Inferior parietal cortex (tissue), 1 donor: ENCODE results near the gene ECM1.

ENCODE experiments used
- DNase-seq: peaks from one replicate; pipeline ENCODE4 v3.0.0-alpha.2; 2016; ENCODE audit errors: extremely low spot score

ECM1 gene

GRCh38 chr1:150558761-150559655 is 51.1 kb downstream of the ECM1 start:
- no peak for DNase-seq

- DNase-seq: no peak
These were observed 51.7 kb downstream of the ECM1 start for GRCh38 chr1:150559656-150560010.

GRCh38 chr1:150560011-150560438 is 52.1 kb downstream of the ECM1 start:
- peak; percentile 68 for DNase-seq

GRCh38 chr1:150560576-150561253 is 52.8 kb downstream of the ECM1 start:
- peak; percentile 70 for DNase-seq

GRCh38 chr1:150561254-150561973 is 53.5 kb downstream of the ECM1 start:
- peak; percentile 76 for DNase-seq

- peak; percentile 54 for DNase-seq
These were observed 54.1 kb downstream of the ECM1 start for GRCh38 chr1:150561974-150562445.

- DNase-seq: no peak
These were observed 54.8 kb downstream of the ECM1 start for GRCh38 chr1:150562446-150563339.
